Glomerular endothelial cell (primary cell): Measurements from ENCODE around the gene NLGN4X. TPM values are rescaled to one million over a fixed set of nuclear protein-coding genes. Genes with fewer than 3 reads are reported as not detected.

Source experiments
- DNase-seq: peaks from one replicate; pipeline ENCODE4 v3.0.0-alpha.2; 2011; ENCODE audit warnings: low read depth, low spot score; ENCODE audit errors: extremely low read depth
- total RNA-seq: library from RNA; depleted of rRNA; stranded (reverse); fragments of >200 nt; gene quantifications from 2 replicates; pipeline ENCODE4 v1.2.3, GENCODE V29; 2015

Gene NLGN4X
- total RNA-seq, 1 donor from 2014 or later, result 2.2 TPM

- no peak for DNase-seq
Observed at GRCh38 chrX:5876984-5877596, 351.6 kb downstream of the NLGN4X start.

- no peak for DNase-seq
Observed at GRCh38 chrX:5870238-5870637, 358.4 kb downstream of the NLGN4X start.

GRCh38 chrX:5869786-5870185 is 358.9 kb downstream of the NLGN4X start:
- no peak for DNase-seq

GRCh38 chrX:5867778-5868177 is 360.9 kb downstream of the NLGN4X start:
- DNase-seq, result no peak

GRCh38 chrX:5857232-5857631 is 371.4 kb downstream of the NLGN4X start:
- DNase-seq, result no peak

GRCh38 chrX:5852941-5853340 is 375.7 kb downstream of the NLGN4X start:
- no peak for DNase-seq

- no peak for DNase-seq
Observed at GRCh38 chrX:5842601-5843000, 386.1 kb downstream of the NLGN4X start.
